Esophagus squamous epithelium (tissue), 4 donors: ENCODE measurements around the gene RNFT1.
"Not testable (repeated sequence)": the region's sequence is repeated elsewhere in the genome, so short reads cannot be mapped to it uniquely, and the experiment has no call there.

Source experiments
- POLR2A ChIP-seq, 4 donors: fragments of 450-650 bp; IDR thresholded peaks; one replicate each; pipeline ENCODE4 v1.6.1; 2017; ENCODE audit warnings: antibody characterized with exemption in 4 of 4, mild to moderate bottlenecking in 4 of 4, moderate library complexity in 3 of 4
- TF ChIP-seq, protein P1 (sequence below), 6 experiments: fragments of 450-650 bp in 4 of 6; fragments of 200-600 bp in 2 of 6; sonication (generic) in 2 of 6; IDR thresholded peaks; one replicate each; pipeline ENCODE4 v1.5.1; 2016 to 2019; ENCODE audit warnings: antibody characterized with exemption in 6 of 6, mild to moderate bottlenecking in 4 of 6, moderate library complexity in 4 of 6

DNA sequence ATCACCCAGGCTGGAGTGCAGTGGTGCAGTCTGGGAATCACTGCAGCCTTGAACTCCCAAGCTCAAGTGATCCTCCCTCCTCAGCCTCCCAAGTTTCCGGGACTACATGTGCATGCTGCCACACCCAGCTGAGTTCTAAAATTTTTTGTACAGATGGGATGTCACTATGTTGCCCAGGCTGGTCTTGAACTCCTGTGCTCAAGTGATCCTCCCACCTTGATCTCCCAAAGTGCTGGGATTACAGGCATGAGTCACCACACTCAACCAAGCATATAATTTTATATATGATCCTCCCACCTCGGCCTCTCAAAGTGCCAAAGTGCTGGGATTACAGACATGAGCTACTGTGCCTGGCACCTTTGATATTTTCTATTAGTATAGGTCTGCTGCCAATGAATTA lies 7.2 kb upstream of the RNFT1 start:
- TF ChIP-seq, protein P1, sequence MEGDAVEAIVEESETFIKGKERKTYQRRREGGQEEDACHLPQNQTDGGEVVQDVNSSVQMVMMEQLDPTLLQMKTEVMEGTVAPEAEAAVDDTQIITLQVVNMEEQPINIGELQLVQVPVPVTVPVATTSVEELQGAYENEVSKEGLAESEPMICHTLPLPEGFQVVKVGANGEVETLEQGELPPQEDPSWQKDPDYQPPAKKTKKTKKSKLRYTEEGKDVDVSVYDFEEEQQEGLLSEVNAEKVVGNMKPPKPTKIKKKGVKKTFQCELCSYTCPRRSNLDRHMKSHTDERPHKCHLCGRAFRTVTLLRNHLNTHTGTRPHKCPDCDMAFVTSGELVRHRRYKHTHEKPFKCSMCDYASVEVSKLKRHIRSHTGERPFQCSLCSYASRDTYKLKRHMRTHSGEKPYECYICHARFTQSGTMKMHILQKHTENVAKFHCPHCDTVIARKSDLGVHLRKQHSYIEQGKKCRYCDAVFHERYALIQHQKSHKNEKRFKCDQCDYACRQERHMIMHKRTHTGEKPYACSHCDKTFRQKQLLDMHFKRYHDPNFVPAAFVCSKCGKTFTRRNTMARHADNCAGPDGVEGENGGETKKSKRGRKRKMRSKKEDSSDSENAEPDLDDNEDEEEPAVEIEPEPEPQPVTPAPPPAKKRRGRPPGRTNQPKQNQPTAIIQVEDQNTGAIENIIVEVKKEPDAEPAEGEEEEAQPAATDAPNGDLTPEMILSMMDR (IDR thresholded peaks at IDR 0.05) = not testable (repeated sequence)
- not testable (repeated sequence) for TF ChIP-seq POLR2A (IDR thresholded peaks at IDR 0.05)
